A549 (cell line): ENCODE results near the gene SH3RF2. TPM values are rescaled to one million over a fixed set of nuclear protein-coding genes. Genes with fewer than 3 reads are reported as not detected.

Source experiments
- CBX8 ChIP-seq: fragments of 200-600 bp; sonication (generic); IDR thresholded peaks from 2 replicates; pipeline ENCODE4 v1.6.1; 2016
- HEYL ChIP-seq: fragments of 250-450 bp; sonication (Bioruptor Pico); IDR thresholded peaks from 2 replicates; pipeline ENCODE4 v1.8.0; 2021; ENCODE audit warnings: mild to moderate bottlenecking, moderate library complexity
- RAD21 ChIP-seq, 2 experiments: fragments of >200 bp in 1 of 2; sonication (Bioruptor Twin) in 1 of 2; formaldehyde crosslinking in 1 of 2; IDR thresholded peaks in 1 of 2; conservative IDR thresholded peaks in 1 of 2; 2 replicates in 1 of 2; 3 replicates in 1 of 2; pipeline ENCODE4 v1.6.1; 2012 to 2018; ENCODE audit warnings: inconsistent platforms in 1 of 2
- RCOR1 ChIP-seq: fragments of 150-350 bp; IDR thresholded peaks from 2 replicates; pipeline ENCODE4 v1.6.1; 2014; ENCODE audit warnings: antibody characterized with exemption, low read length, low read depth
- RFX5 ChIP-seq: fragments of 450-650 bp; IDR thresholded peaks from 2 replicates; pipeline ENCODE4 v1.7.1; 2014; ENCODE audit warnings: antibody characterized with exemption, mild to moderate bottlenecking, moderate library complexity
- polyA plus RNA-seq, 4 experiments: library from polyadenylated mRNA; depleted of rRNA in 3 of 4; stranded (reverse); fragments of >200 nt; fragmentation: RNase III in 1 of 4; extraction: RNeasy Plus Mini Kit Qiagen cat#74134 plus additional on column Dnase treatment in 1 of 4; gene quantifications; 2 replicates in 3 of 4; 3 replicates in 1 of 4; pipeline ENCODE4 v1.2.3, GENCODE V29; 2011 to 2017

The SH3RF2 gene
- polyA plus RNA-seq, 2 of the 4 experiments (the other 2 are of a cell fraction): 4.1 to 6.0 TPM

- TF ChIP-seq CBX8: no peak
- no peak for TF ChIP-seq HEYL (CRISPR knock-in tag)
- no peak for TF ChIP-seq RAD21 (conservative IDR thresholded peaks at IDR 0.05 in 1 of 2, IDR thresholded peaks at IDR 0.05 in 1 of 2)
- TF ChIP-seq RCOR1: no peak
- no peak for TF ChIP-seq RFX5
Measured at GRCh38 chr5:146112476-146112875, 176.1 kb downstream of the SH3RF2 start (continued).

Other genes starting within 250 kb of the SH3RF2 start
- 8.2 and 10.4 TPM in 2 replicates for gene PRELID2, start 101.2 kb upstream of the SH3RF2 start, polyA plus RNA-seq (2011; rRNA removed)
- gene PRELID2, start 101.2 kb upstream of the SH3RF2 start, polyA plus RNA-seq (2017; fragmentation: RNase III; extraction: RNeasy Plus Mini Kit Qiagen cat#74134 plus additional on column Dnase treatment): 7.9 to 9.8 TPM (median 8.5 TPM) in 3 replicates
- 0.05 TPM in 1 of 2 replicates, not detected in the other for gene GRXCR2, start 63.6 kb upstream of the SH3RF2 start, polyA plus RNA-seq (2011; rRNA removed)
- gene GRXCR2, start 63.6 kb upstream of the SH3RF2 start, polyA plus RNA-seq (2017; fragmentation: RNase III; extraction: RNeasy Plus Mini Kit Qiagen cat#74134 plus additional on column Dnase treatment): not detected in 3 replicates
- 0.70 and 0.74 TPM in 2 replicates for gene PLAC8L1, start 169.0 kb downstream of the SH3RF2 start, polyA plus RNA-seq (2011; rRNA removed)
- 0.34 to 0.84 TPM (median 0.41 TPM) in 3 replicates for gene PLAC8L1, start 169.0 kb downstream of the SH3RF2 start, polyA plus RNA-seq (2017; fragmentation: RNase III; extraction: RNeasy Plus Mini Kit Qiagen cat#74134 plus additional on column Dnase treatment)
- 56.9 and 87.2 TPM in 2 replicates for gene LARS1, start 246.1 kb downstream of the SH3RF2 start, polyA plus RNA-seq (2011; rRNA removed)
- gene LARS1, start 246.1 kb downstream of the SH3RF2 start, polyA plus RNA-seq (2017; fragmentation: RNase III; extraction: RNeasy Plus Mini Kit Qiagen cat#74134 plus additional on column Dnase treatment): 79.8 to 86.8 TPM (median 84.3 TPM) in 3 replicates